SU-DHL-6 (cell line): ENCODE results near the gene SEC61A2.

ENCODE experiments used
- CTCF ChIP-seq: fragments of 200-600 bp; sonication (generic); IDR thresholded peaks from one replicate; pipeline ENCODE4 v1.5.1; 2017; ENCODE audit warnings: antibody characterized with exemption, mild to moderate bottlenecking, low read length, moderate library complexity; ENCODE audit not compliant: insufficient read depth, poor library complexity, severe bottlenecking
- EZH2phosphoT487 ChIP-seq: fragments of 200-600 bp; sonication (generic), shearing (Covaris generic); conservative IDR thresholded peaks from 2 replicates; pipeline ENCODE4 v1.6.1; 2018; ENCODE audit warnings: mild to moderate bottlenecking, antibody characterized with exemption, low read length, moderate library complexity, mixed read lengths

- TF ChIP-seq CTCF (no peak), EZH2phosphoT487 (no peak)
Measured at GRCh38 chr10:12201543-12201942, 72.1 kb downstream of the SEC61A2 start.
